Fibroblast of lung (primary cell): ENCODE data around the gene COLQ.

ENCODE experiments used
- CTCF ChIP-seq, 2 donors: IDR thresholded peaks in 1 of 2; conservative IDR thresholded peaks in 1 of 2; 1 replicate in 1 of 2; 2 replicates in 1 of 2; pipeline ENCODE4 v1.5.1; 2011 to 2012; ENCODE audit warnings: low read length in 2 of 2, control low read depth in 1 of 2, inconsistent platforms in 1 of 2, low read depth in 1 of 2, mild to moderate bottlenecking in 1 of 2
- EZH2 ChIP-seq: IDR thresholded peaks from 2 replicates; pipeline ENCODE4 v1.5.1; 2012; ENCODE audit warnings: low read length, control low read depth, mild to moderate bottlenecking; ENCODE audit errors: missing control alignments

- TF ChIP-seq CTCF (conservative IDR thresholded peaks at IDR 0.05 in 1 of 2, IDR thresholded peaks at IDR 0.05 in 1 of 2; ENCODE audit: low read depth in 1 of 2, low read length in 2 of 2) (no peak), EZH2 (no peak)
Observed at GRCh38 chr3:15510493-15510892, 11.0 kb downstream of the COLQ start.
